ENCODE data around the gene MYO7B. TPM values are rescaled to one million over a fixed set of nuclear protein-coding genes. Genes with fewer than 3 reads are reported as not detected.

Gene MYO7B
- total RNA-seq, 5 donors from 2014 or later (not counting 1 experiment from before 2014, with no cell fraction given) = 0.13 to 0.96 (median 0.28) TPM; not detected in 1

DNA sequence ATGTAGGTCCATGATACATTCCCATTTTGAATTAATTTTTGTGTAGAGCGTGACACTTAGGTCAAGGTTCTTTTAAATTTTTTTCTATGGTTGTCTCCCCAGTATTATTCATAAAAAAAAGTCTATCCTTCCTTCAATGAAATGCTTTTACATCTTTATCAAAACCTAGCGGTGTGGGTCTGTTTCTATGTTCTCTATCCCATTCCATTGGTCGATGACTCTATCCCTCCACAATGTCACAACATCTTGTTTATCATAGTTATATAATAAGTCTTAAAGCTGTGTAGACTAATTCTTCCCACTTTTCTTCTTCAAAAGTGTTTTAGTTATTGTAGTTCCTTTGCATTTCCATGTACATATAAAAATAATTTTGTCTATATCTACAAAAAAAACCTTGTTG, 63.2 kb downstream of the MYO7B start:
- Mint-ChIP-seq H3K27ac (no peak overlapping the region), H3K9me3 (peaks cover 0 to 10% (median 0%) of the 10 kb centered on the region in 3 donors), H3K36me3 (peaks cover 4% of the 10 kb centered on the region), H3K27me3 (peaks cover 0 to 2% of the 10 kb centered on the region in 2 donors), H3K4me1 (peaks cover 0 to 2% (median 0%) of the 10 kb centered on the region in 3 donors), H3K4me3 (no peak overlapping the region)
- Histone ChIP-seq H3K9me3 (peaks cover 3% of the 10 kb centered on the region), H3K36me3 (ENCODE audit: control insufficient read depth in 2 of 2, extremely low read depth in 1 of 2, insufficient read depth in 1 of 2, low read length in 1 of 2) (no peaks in the 10 kb centered on the region), H3K27me3 (replicated peaks in 1 of 2; ENCODE audit: control insufficient read depth in 2 of 2, extremely low read depth in 1 of 2, insufficient read depth in 2 of 2, low read length in 1 of 2) (peaks cover 0 to 2% of the 10 kb centered on the region in 2 experiments), H3K27ac (ENCODE audit: low read length) (no peak overlapping the region), H3K4me3 (ENCODE audit: control insufficient read depth in 1 of 2, extremely low read depth in 1 of 2, low read length in 1 of 2) (no peak overlapping the region), H3K4me1 (ENCODE audit: control insufficient read depth in 1 of 2, extremely low read depth in 1 of 2, insufficient read depth in 2 of 2, low read length in 2 of 2) (no peaks in the 10 kb centered on the region)
- no peak for DNase-seq
- ATAC-seq (replicated peaks in 1 of 4) = no peak
- ChIA-PET POLR2A (interaction anchor here in 1 of 2 donors (1.0 kb wide), 1 partner anchor 411 kb away, joined by 6 read pairs; no protein-coding TSS in a partner anchor), CTCF (no interaction called here)
- WGBS (ENCODE audit: insufficient coverage) = no CpG with 5 or more reads among the region's 3 CpGs

DNA sequence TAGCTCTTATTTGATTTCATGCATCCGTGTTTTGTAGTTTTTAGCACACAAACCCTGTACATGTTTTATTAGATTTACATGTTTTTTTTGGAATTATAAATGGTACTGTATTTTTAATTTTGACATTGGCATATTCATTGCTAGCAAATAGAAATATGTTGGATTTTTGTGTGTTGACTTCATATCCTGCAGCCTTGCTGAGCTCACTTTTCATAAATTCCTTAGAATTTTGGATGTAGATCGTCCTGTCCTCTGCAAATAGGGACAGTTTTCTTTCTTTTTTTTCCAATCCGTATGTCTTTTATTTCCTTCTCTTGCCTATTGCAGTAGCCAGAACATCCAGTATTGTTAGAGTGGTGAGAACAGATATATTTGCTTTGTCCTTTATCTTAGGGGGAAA, 63.7 kb downstream of the MYO7B start:
- Histone ChIP-seq H3K27me3 (replicated peaks in 1 of 2; ENCODE audit: control insufficient read depth in 2 of 2, extremely low read depth in 1 of 2, insufficient read depth in 2 of 2, low read length in 1 of 2) (peaks cover 0 to 2% of the 10 kb centered on the region in 2 experiments), H3K36me3 (ENCODE audit: control insufficient read depth in 2 of 2, extremely low read depth in 1 of 2, insufficient read depth in 1 of 2, low read length in 1 of 2) (no peaks in the 10 kb centered on the region), H3K4me3 (ENCODE audit: control insufficient read depth in 1 of 2, extremely low read depth in 1 of 2, low read length in 1 of 2) (no peak overlapping the region), H3K27ac (ENCODE audit: low read length) (no peak overlapping the region), H3K4me1 (ENCODE audit: control insufficient read depth in 1 of 2, extremely low read depth in 1 of 2, insufficient read depth in 2 of 2, low read length in 2 of 2) (no peaks in the 10 kb centered on the region), H3K9me3 (peaks cover 3% of the 10 kb centered on the region)
- Mint-ChIP-seq H3K36me3 (peaks cover 4% of the 10 kb centered on the region), H3K9me3 (peaks cover 0 to 10% (median 0%) of the 10 kb centered on the region in 3 donors), H3K27ac (no peak overlapping the region), H3K27me3 (peaks cover 0 to 2% of the 10 kb centered on the region in 2 donors), H3K4me1 (peaks cover 1 to 3% (median 2%) of the 10 kb centered on the region in 3 donors), H3K4me3 (no peak overlapping the region)
- ATAC-seq (replicated peaks in 1 of 4) (no peak), DNase-seq (no peak)
- CTCF ChIA-PET = no interaction called here
- POLR2A ChIA-PET = interaction anchor here in 1 of 2 donors (1.0 kb wide), 1 partner anchor 411 kb away, joined by 6 read pairs; no protein-coding TSS in a partner anchor
- no CpG with 5 or more reads among the region's 3 CpGs for WGBS (ENCODE audit: insufficient coverage)

DNA sequence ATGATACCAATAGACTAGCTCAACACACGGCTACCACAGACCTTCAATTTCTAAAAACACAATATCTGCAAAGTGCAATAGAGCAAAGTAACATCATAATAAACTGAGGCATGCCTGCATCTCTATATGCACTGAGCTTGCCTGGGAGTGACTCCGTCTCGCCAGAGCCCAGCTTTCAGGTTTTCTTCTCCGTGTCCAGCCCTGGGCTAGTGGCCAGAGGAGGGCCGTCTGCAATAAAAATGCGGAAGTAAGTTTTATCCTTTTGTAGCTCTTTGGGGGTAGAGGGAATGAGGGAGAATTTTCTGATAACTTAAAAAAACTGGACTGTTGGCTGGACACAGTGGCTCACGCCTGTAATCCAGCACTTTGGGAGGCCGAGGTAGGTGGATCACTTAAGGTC, 69.5 kb downstream of the MYO7B start:
- WGBS (ENCODE audit: insufficient coverage) = 84% methylated on average over 5 of the region's 8 CpGs
- peaks cover 3% of the 10 kb centered on the region for H3K9me3 ChIP-seq
- Mint-ChIP-seq H3K27ac (no peak overlapping the region), H3K36me3 (peaks cover 4% of the 10 kb centered on the region), H3K9me3 (peaks cover 0 to 10% (median 0%) of the 10 kb centered on the region in 3 donors), H3K27me3 (peaks cover 0 to 6% of the 10 kb centered on the region in 2 donors), H3K4me1 (peaks cover 0 to 14% (median 3%) of the 10 kb centered on the region in 3 donors), H3K4me3 (no peak overlapping the region)
- ATAC-seq (replicated peaks in 1 of 4) = no peak
- no peak for DNase-seq
- no peak overlapping the region for H3K4me3 ChIP-seq (ENCODE audit: control insufficient read depth in 1 of 2, extremely low read depth in 1 of 2, low read length in 1 of 2)
- H3K27ac ChIP-seq (ENCODE audit: low read length) = no peak overlapping the region
- POLR2A ChIA-PET = no interaction called here
- H3K4me1 ChIP-seq (ENCODE audit: control insufficient read depth in 1 of 2, extremely low read depth in 1 of 2, insufficient read depth in 2 of 2, low read length in 2 of 2) = peaks cover 2 to 11% of the 10 kb centered on the region in 2 experiments
- CTCF ChIA-PET = interaction anchor here in 1 of 2 donors (1.3 kb wide), 1 partner anchor 14 kb away, joined by 4 read pairs; no protein-coding TSS in a partner anchor
- peaks cover 0 to 26% of the 10 kb centered on the region in 2 experiments for H3K27me3 ChIP-seq (replicated peaks in 1 of 2; ENCODE audit: control insufficient read depth in 2 of 2, extremely low read depth in 1 of 2, insufficient read depth in 2 of 2, low read length in 1 of 2)
- H3K36me3 ChIP-seq (ENCODE audit: control insufficient read depth in 2 of 2, extremely low read depth in 1 of 2, insufficient read depth in 1 of 2, low read length in 1 of 2) = no peaks in the 10 kb centered on the region

DNA sequence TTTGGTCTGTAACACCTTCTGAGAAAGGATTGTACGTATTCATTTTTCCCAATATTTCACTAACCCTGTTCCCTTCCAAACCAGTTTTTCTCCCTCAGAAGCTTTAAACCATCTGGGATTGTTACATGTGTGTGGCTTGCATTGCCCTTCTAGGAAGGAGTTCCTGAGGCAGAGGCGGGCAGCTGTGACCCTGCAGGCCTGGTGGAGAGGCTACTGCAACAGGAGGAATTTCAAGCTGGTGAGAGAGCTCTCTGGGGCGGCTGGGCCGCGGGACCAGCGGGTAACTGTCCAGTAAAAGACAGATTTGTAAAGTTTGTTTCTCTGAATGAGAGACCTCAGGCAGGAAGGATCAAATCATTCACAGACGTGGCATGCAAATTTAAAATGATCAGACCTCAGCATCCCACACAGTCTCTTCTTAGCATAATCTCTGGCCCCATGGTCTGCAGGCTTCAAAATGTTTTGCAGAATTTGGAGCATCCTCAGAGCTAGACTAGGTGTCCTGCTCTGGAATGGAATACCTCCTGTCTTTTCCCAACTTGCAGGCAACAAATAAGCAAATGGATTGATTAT, 70.3 kb downstream of the MYO7B start:
- Mint-ChIP-seq H3K36me3 (peaks cover 4% of the 10 kb centered on the region), H3K9me3 (peaks cover 0 to 13% (median 0%) of the 10 kb centered on the region in 3 donors), H3K27me3 (peaks cover 0 to 3% of the 10 kb centered on the region in 2 donors), H3K4me3 (no peak overlapping the region), H3K27ac (no peak overlapping the region), H3K4me1 (peaks cover 2 to 14% (median 3%) of the 10 kb centered on the region in 3 donors)
- H3K4me1 ChIP-seq (ENCODE audit: control insufficient read depth in 1 of 2, extremely low read depth in 1 of 2, insufficient read depth in 2 of 2, low read length in 2 of 2) = peaks cover 2 to 11% of the 10 kb centered on the region in 2 experiments
- ChIA-PET POLR2A (no interaction called here), CTCF (interaction anchor here in 1 of 2 donors (1.3 kb wide), 1 partner anchor 14 kb away, joined by 4 read pairs; no protein-coding TSS in a partner anchor)
- H3K36me3 ChIP-seq (ENCODE audit: control insufficient read depth in 2 of 2, extremely low read depth in 1 of 2, insufficient read depth in 1 of 2, low read length in 1 of 2) = no peaks in the 10 kb centered on the region
- ATAC-seq (replicated peaks in 1 of 4) = no peak
- H3K27me3 ChIP-seq (replicated peaks in 1 of 2; ENCODE audit: control insufficient read depth in 2 of 2, extremely low read depth in 1 of 2, insufficient read depth in 2 of 2, low read length in 1 of 2) = peaks cover 0 to 29% of the 10 kb centered on the region in 2 experiments
- WGBS (ENCODE audit: insufficient coverage) = 93% methylated on average over 4 of the region's 7 CpGs
- no peak overlapping the region for H3K4me3 ChIP-seq (ENCODE audit: control insufficient read depth in 1 of 2, extremely low read depth in 1 of 2, low read length in 1 of 2)
- no peak overlapping the region for H3K27ac ChIP-seq (ENCODE audit: low read length)
- no peak for DNase-seq
- H3K9me3 ChIP-seq = peaks cover 3% of the 10 kb centered on the region

DNA sequence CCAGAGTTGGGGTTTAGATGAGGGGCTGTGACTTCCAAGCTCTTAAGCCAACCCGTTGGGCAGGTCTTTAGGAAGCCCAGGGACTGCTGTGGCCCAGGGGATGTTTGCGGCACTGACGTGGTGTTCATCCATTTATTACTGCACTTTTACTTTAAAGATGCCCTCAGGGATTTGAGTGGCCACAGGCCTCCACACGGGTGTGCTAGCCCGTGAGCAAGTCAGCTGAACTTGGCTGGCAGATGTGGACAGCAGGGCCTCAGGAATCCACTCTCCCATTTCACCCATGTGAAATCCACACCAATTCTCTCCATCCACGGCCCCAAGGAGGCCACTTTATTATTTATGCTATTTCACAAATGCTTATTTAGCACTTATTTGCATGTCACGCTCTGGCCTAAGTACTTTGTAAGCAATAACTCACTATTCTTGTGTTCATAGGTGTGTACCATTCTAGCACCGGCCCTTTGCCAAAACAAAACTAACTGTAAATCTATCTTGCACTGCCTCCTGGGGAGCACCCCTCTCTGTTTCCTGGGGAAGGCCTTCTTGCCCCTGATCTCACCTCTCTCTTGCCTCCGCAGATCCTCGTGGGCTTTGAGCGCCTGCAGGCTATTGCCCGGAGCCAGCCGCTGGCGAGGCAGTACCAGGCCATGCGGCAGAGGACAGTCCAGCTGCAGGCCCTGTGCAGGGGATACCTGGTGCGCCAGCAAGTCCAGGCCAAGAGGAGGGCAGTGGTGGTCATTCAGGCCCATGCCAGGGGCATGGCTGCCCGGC, 71.3 kb downstream of the MYO7B start:
- H3K9me3 ChIP-seq = peaks cover 3% of the 10 kb centered on the region
- Mint-ChIP-seq H3K36me3 (peaks cover 6% of the 10 kb centered on the region), H3K27me3 (peaks cover 0 to 3% of the 10 kb centered on the region in 2 donors), H3K4me1 (peaks cover 2 to 14% (median 3%) of the 10 kb centered on the region in 3 donors), H3K27ac (no peak overlapping the region), H3K9me3 (peaks cover 0 to 16% (median 3%) of the 10 kb centered on the region in 3 donors), H3K4me3 (no peak overlapping the region)
- H3K27me3 ChIP-seq (replicated peaks in 1 of 2; ENCODE audit: control insufficient read depth in 2 of 2, extremely low read depth in 1 of 2, insufficient read depth in 2 of 2, low read length in 1 of 2) = peaks cover 0 to 36% of the 10 kb centered on the region in 2 experiments
- no peak overlapping the region for H3K27ac ChIP-seq (ENCODE audit: low read length)
- ChIA-PET CTCF (no interaction called here), POLR2A (no interaction called here)
- H3K4me3 ChIP-seq (ENCODE audit: control insufficient read depth in 1 of 2, extremely low read depth in 1 of 2, low read length in 1 of 2) = no peak overlapping the region
- WGBS (ENCODE audit: insufficient coverage) = 91% methylated on average over 16 of the region's 17 CpGs
- DNase-seq (peak in 1 of 35 experiments; percentile 18), ATAC-seq (replicated peaks in 1 of 4) (no peak)
- H3K4me1 ChIP-seq (ENCODE audit: control insufficient read depth in 1 of 2, extremely low read depth in 1 of 2, insufficient read depth in 2 of 2, low read length in 2 of 2) = peaks cover 2 to 11% of the 10 kb centered on the region in 2 experiments
- H3K36me3 ChIP-seq (ENCODE audit: control insufficient read depth in 2 of 2, extremely low read depth in 1 of 2, insufficient read depth in 1 of 2, low read length in 1 of 2) = no peaks in the 10 kb centered on the region

DNA sequence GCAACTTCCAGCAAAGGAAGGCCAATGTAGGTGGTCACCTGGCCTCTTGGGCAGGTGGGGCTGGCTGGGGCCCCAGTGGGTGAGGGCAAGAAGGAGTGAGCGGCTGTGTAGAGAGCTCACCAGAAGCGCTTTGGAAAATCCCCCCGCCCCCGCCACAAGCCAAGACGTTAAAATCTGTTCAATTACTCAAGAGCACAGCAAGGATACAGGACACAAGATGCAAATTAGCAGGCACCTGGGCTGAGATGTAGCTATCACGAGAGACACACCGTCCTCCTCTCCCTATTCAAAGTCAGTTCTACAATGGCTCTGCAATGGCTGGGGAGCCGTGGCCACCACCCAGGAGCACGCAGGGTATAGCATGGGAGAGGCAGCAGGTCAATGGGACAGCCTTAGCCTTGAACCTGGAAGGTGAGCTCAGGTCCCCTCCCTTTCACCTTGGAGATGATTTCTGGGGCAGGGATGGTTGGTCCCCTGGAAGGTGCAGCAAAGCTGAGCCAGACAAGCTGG, 72.0 kb downstream of the MYO7B start:
- peaks cover 0 to 3% of the 10 kb centered on the region in 2 donors for H3K27me3 Mint-ChIP-seq

More for the DNA sequence above, 72.0 kb downstream of the MYO7B start:
- Histone ChIP-seq H3K4me1 (ENCODE audit: control insufficient read depth in 1 of 2, extremely low read depth in 1 of 2, insufficient read depth in 2 of 2, low read length in 2 of 2) (peaks cover 2 to 11% of the 10 kb centered on the region in 2 experiments), H3K9me3 (peaks cover 3% of the 10 kb centered on the region), H3K27me3 (replicated peaks in 1 of 2; ENCODE audit: control insufficient read depth in 2 of 2, extremely low read depth in 1 of 2, insufficient read depth in 2 of 2, low read length in 1 of 2) (peaks cover 0 to 34% of the 10 kb centered on the region in 2 experiments), H3K4me3 (ENCODE audit: control insufficient read depth in 1 of 2, extremely low read depth in 1 of 2, low read length in 1 of 2) (no peak overlapping the region), H3K36me3 (ENCODE audit: control insufficient read depth in 2 of 2, extremely low read depth in 1 of 2, insufficient read depth in 1 of 2, low read length in 1 of 2) (no peaks in the 10 kb centered on the region), H3K27ac (ENCODE audit: low read length) (no peak overlapping the region)
- peaks cover 2 to 14% (median 3%) of the 10 kb centered on the region in 3 donors for H3K4me1 Mint-ChIP-seq
- H3K36me3 Mint-ChIP-seq = peaks cover 6% of the 10 kb centered on the region
- H3K4me3 Mint-ChIP-seq = no peak overlapping the region
- ATAC-seq (replicated peaks in 1 of 4) = no peak
- no peak for DNase-seq
- CTCF ChIA-PET = interaction anchor here in 1 of 2 donors (1.3 kb wide), 1 partner anchor 55 kb away, joined by 3 read pairs; no protein-coding TSS in a partner anchor
- no peak overlapping the region for H3K27ac Mint-ChIP-seq
- WGBS (ENCODE audit: insufficient coverage) = 87% methylated on average over 7 of the region's 9 CpGs
- POLR2A ChIA-PET = no interaction called here
- peaks cover 0 to 12% (median 3%) of the 10 kb centered on the region in 3 donors for H3K9me3 Mint-ChIP-seq
